Adipocyte (in vitro differentiated cells): ENCODE data around the gene ZNF516.

Experiments used
- DNase-seq: peaks from one replicate; pipeline ENCODE4 v3.0.0-alpha.2; 2015; ENCODE audit warnings: low read depth
- H3K27me3 ChIP-seq: replicated peaks from 2 replicates; pipeline ENCODE4 v1.7.0; 2013; ENCODE audit warnings: mild to moderate bottlenecking, low read length, moderate library complexity; ENCODE audit not compliant: control insufficient read depth, insufficient read depth
- H3K36me3 ChIP-seq: 2 replicates; pipeline ENCODE4 v1.7.0; 2013; ENCODE audit warnings: low read length, mild to moderate bottlenecking, moderate library complexity; ENCODE audit not compliant: control insufficient read depth, insufficient read depth, severe bottlenecking
- H3K4me1 ChIP-seq: 2 replicates; pipeline ENCODE4 v1.7.0; 2013; ENCODE audit warnings: mild to moderate bottlenecking, low read length, moderate library complexity; ENCODE audit not compliant: control insufficient read depth, insufficient read depth
- H3K4me3 ChIP-seq: 2 replicates; pipeline ENCODE4 v1.7.0; 2013; ENCODE audit warnings: mild to moderate bottlenecking, low read length, moderate library complexity
- H3K9ac ChIP-seq: 2 replicates; pipeline ENCODE4 v1.7.0; 2013; ENCODE audit warnings: mild to moderate bottlenecking, low read length, moderate library complexity
- H3K9me3 ChIP-seq: 2 replicates; pipeline ENCODE4 v1.7.0; 2013; ENCODE audit warnings: mild to moderate bottlenecking, low read length, moderate library complexity; ENCODE audit not compliant: control insufficient read depth

The ZNF516 gene

GRCh38 chr18:76459312-76459686, 35.7 kb downstream of the ZNF516 start:
- no peaks in the 10 kb centered on the region for H3K9me3 ChIP-seq
- H3K27me3 ChIP-seq: no peaks in the 10 kb centered on the region
- peaks cover 5% of the 10 kb centered on the region for H3K36me3 ChIP-seq
- peak overlapping the region; percentile 48 for H3K4me3 ChIP-seq
- no peak for DNase-seq
- peaks cover 24% of the 10 kb centered on the region for H3K4me1 ChIP-seq
- H3K9ac ChIP-seq: peak overlapping the region; percentile 57

GRCh38 chr18:76458522-76459311, 36.3 kb downstream of the ZNF516 start:
- Histone ChIP-seq H3K9ac (peak overlapping the region; percentile 57), H3K4me1 (peaks cover 26% of the 10 kb centered on the region), H3K4me3 (no peak overlapping the region), H3K27me3 (no peaks in the 10 kb centered on the region), H3K36me3 (peaks cover 5% of the 10 kb centered on the region), H3K9me3 (no peaks in the 10 kb centered on the region)
- no peak for DNase-seq

DNA sequence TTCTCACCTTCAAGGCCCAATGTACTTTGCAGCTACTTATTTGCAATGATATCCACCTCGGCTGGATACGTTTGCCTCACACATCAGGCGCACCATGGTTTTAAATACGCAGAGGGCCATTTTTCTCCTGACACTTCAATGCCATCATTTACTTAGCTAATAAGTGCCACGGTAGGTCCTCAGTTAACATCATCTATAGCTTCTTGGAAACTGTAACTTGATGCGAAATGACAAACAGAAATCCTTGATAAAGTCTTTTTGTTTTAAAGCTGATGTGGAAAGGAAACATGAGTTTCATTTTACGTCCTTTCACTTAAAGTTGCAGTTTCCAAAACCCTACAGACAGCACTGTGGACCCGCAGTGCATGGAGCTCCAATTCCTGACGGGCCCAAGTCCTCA, 37.1 kb downstream of the ZNF516 start:
- Histone ChIP-seq H3K4me3 (no peak overlapping the region), H3K4me1 (peaks cover 26% of the 10 kb centered on the region), H3K36me3 (peaks cover 5% of the 10 kb centered on the region), H3K27me3 (no peaks in the 10 kb centered on the region), H3K9ac (no peak overlapping the region), H3K9me3 (no peaks in the 10 kb centered on the region)
- no peak for DNase-seq

DNA sequence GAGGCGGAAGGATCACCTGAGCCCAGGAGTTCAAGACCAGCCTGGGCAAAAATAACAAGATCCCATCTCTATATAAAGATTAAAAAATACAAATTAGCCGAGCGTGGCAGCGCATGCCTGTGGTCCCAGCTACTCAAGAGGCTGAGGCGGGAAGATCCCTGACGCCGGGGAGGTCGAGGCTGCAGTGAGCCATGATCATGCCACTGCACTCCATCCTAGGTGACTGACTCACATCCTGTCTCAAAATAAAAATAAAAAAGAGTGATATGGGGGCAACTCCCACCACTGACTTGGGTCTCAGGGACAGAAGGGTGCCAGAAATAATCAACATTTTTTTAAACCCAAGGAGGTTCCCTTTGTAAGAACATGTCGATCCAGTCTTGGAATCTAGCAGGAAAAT, 37.6 kb downstream of the ZNF516 start:
- peaks cover 5% of the 10 kb centered on the region for H3K36me3 ChIP-seq
- H3K9ac ChIP-seq: no peak overlapping the region
- H3K4me3 ChIP-seq: no peak overlapping the region
- peaks cover 28% of the 10 kb centered on the region for H3K4me1 ChIP-seq
- no peaks in the 10 kb centered on the region for H3K9me3 ChIP-seq
- DNase-seq: no peak
- no peaks in the 10 kb centered on the region for H3K27me3 ChIP-seq

DNA sequence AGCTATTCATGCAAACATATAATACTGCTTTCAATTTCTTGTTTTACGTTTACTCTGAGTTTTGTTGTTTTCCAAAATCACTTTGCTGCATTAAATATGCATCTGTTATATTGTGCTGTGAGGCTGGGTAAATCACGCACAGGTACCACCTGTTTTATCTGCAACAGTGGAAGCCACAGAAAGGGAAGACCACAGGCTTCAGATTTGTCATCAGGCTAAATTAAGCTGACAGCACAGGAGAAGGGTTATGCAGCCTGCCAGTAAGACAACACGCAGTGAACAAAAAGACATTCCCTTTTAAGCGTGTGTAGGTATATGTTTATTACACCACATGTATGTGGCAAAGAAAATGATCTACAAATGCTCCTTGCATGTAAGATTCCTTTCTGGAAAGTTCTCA, 38.2 kb downstream of the ZNF516 start:
- peaks cover 34% of the 10 kb centered on the region for H3K4me1 ChIP-seq
- no peaks in the 10 kb centered on the region for H3K9me3 ChIP-seq
- peaks cover 5% of the 10 kb centered on the region for H3K36me3 ChIP-seq
- no peak for DNase-seq
- no peak overlapping the region for H3K9ac ChIP-seq
- H3K4me3 ChIP-seq: no peak overlapping the region
- H3K27me3 ChIP-seq: no peaks in the 10 kb centered on the region

- DNase-seq: no peak
- peaks cover 40% of the 10 kb centered on the region for H3K4me1 ChIP-seq
These were observed 38.9 kb downstream of the ZNF516 start for GRCh38 chr18:76456018-76456750.

DNA sequence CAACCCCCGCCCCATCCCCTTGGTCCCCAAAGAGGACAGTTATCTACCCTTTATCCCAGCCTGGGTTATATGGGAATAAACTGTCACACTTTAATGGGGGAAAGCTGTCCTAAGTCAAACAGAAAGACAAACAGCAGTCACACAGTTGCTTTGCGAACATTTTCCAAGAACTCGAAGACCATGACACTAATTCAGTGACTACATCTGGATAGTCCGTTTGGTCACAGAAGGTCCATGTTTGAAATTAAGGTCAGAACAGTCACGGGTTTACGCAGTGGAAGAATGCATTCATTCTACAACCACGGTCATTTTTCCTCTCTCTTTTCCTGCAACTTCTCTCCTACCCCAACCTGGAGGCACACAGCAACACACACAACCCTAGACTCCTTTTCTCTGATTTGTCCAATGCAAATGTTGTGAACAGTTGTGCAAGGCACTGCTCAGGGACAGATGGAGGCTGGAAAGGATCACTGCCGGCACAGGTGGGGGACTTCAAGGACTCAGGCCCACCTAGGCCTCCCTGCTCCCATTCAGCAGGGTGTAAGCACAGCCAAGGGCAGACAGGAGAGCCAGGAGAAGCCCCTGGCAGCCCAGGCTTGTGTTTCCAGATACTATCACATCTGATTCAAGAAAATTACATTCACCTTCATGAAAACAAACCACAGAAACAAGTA, 39.9 kb downstream of the ZNF516 start:
- Histone ChIP-seq H3K4me1 (peaks cover 32% of the 10 kb centered on the region), H3K27me3 (no peaks in the 10 kb centered on the region), H3K9ac (no peak overlapping the region), H3K4me3 (no peak overlapping the region), H3K36me3 (peaks cover 5% of the 10 kb centered on the region), H3K9me3 (no peaks in the 10 kb centered on the region)
- DNase-seq: no peak

More at GRCh38 chr18:76456018-76456750, 38.9 kb downstream of the ZNF516 start:
- no peak overlapping the region for H3K9ac ChIP-seq
- H3K9me3 ChIP-seq: no peaks in the 10 kb centered on the region
- no peak overlapping the region for H3K4me3 ChIP-seq
- peaks cover 5% of the 10 kb centered on the region for H3K36me3 ChIP-seq
- no peaks in the 10 kb centered on the region for H3K27me3 ChIP-seq

GRCh38 chr18:76454418-76454817, 40.6 kb downstream of the ZNF516 start:
- Histone ChIP-seq H3K4me3 (no peak overlapping the region), H3K9me3 (no peaks in the 10 kb centered on the region), H3K9ac (no peak overlapping the region), H3K36me3 (peaks cover 5% of the 10 kb centered on the region), H3K4me1 (peaks cover 31% of the 10 kb centered on the region), H3K27me3 (no peaks in the 10 kb centered on the region)
- no peak for DNase-seq

DNA sequence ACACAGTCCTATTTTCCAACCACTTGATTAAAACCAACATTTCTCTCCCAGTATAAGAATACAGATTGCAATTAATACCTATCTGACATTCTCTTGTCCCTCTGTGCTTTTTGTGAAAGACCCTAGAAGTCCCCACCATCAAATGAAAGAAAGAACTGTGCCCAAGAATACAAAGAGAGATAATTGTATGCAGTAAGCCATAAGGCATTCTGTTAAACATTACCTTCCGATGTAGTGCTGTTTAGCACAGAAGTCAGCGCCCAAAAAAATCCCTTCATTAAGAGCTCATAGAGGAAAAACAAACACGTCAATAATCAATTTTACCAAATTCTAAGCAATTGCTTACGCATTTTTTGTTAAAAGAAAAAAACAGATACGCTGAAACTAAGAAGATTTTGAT, 41.1 kb downstream of the ZNF516 start:
- Histone ChIP-seq H3K36me3 (peaks cover 5% of the 10 kb centered on the region), H3K4me1 (peaks cover 30% of the 10 kb centered on the region), H3K4me3 (no peak overlapping the region), H3K9ac (no peak overlapping the region), H3K27me3 (no peaks in the 10 kb centered on the region), H3K9me3 (no peaks in the 10 kb centered on the region)
- DNase-seq: no peak

DNA sequence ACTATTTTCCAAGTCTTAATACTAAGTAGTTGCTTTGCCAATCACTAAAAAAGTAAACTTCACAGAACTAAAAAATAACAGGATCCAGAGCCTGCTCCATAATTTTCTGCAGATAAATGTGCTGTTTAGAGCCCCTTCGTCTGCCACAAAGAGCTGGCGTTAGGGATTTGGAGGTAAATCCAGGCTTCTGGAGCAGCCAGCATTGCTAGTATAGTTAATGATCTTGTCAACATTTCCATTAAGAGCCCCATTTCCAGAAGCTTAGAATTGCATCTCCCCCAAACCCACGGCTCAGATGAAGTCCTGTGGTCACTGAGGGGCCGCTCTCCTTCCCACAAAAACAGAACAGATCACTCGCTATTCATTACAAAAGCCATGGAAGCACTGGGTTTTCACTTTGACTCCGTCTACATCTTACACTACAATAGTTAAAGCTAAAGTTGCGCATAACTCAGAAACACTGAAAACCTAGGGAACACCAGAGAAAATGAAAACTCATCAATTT, 41.9 kb downstream of the ZNF516 start:
- Histone ChIP-seq H3K4me3 (no peak overlapping the region), H3K4me1 (peaks cover 39% of the 10 kb centered on the region), H3K27me3 (no peaks in the 10 kb centered on the region), H3K9ac (no peak overlapping the region), H3K36me3 (no peaks in the 10 kb centered on the region), H3K9me3 (no peaks in the 10 kb centered on the region)
- DNase-seq: no peak

GRCh38 chr18:76452357-76452756, 42.7 kb downstream of the ZNF516 start:
- Histone ChIP-seq H3K27me3 (no peaks in the 10 kb centered on the region), H3K9ac (peak overlapping the region; percentile 91), H3K36me3 (no peaks in the 10 kb centered on the region), H3K9me3 (no peaks in the 10 kb centered on the region), H3K4me3 (no peak overlapping the region), H3K4me1 (peaks cover 43% of the 10 kb centered on the region)
- peak; percentile 52 for DNase-seq
